Measurements from ENCODE around the gene PAX7.

Gene PAX7

GRCh38 chr1:18634276-18634675 lies 3.6 kb downstream of the PAX7 start:
- no peak for DNase-seq (ENCODE audit: low spot score)
- TF ChIP-seq, protein P1, sequence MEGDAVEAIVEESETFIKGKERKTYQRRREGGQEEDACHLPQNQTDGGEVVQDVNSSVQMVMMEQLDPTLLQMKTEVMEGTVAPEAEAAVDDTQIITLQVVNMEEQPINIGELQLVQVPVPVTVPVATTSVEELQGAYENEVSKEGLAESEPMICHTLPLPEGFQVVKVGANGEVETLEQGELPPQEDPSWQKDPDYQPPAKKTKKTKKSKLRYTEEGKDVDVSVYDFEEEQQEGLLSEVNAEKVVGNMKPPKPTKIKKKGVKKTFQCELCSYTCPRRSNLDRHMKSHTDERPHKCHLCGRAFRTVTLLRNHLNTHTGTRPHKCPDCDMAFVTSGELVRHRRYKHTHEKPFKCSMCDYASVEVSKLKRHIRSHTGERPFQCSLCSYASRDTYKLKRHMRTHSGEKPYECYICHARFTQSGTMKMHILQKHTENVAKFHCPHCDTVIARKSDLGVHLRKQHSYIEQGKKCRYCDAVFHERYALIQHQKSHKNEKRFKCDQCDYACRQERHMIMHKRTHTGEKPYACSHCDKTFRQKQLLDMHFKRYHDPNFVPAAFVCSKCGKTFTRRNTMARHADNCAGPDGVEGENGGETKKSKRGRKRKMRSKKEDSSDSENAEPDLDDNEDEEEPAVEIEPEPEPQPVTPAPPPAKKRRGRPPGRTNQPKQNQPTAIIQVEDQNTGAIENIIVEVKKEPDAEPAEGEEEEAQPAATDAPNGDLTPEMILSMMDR (IDR thresholded peaks at IDR 0.05; ENCODE audit: extremely low read depth, missing control alignments) = no peak

DNA sequence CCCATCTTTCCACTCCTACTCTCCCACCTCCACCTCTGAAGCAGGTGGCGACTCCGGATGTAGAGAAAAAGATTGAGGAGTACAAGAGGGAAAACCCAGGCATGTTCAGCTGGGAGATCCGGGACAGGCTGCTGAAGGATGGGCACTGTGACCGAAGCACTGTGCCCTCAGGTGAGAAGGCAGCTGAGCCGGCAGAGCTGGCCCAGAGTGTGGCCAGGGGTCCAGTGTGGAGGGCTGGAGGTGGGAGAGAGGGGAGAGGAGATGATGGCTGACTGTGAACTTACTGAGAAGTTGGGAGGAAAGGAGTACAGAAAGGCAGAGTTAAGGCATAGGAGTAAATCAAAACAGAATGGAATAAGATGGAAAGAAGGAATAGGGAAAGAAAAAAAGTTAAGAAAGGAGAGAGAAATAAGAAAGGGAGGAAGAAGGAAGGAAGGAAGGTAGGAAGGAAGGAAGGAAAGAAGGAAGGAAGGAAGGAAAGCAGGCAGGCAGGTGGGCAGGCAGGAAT lies 4.5 kb downstream of the PAX7 start:
- TF ChIP-seq, protein P1 (IDR thresholded peaks at IDR 0.05; ENCODE audit: extremely low read depth, missing control alignments) = no peak
- DNase-seq (ENCODE audit: low spot score) = no peak

GRCh38 chr1:18635891-18636595 lies 5.4 kb downstream of the PAX7 start:
- TF ChIP-seq, protein P1 (IDR thresholded peaks at IDR 0.05; ENCODE audit: extremely low read depth, missing control alignments) = no peak
- DNase-seq (ENCODE audit: low spot score) = peak; percentile 26

GRCh38 chr1:18636596-18637508 lies 6.2 kb downstream of the PAX7 start:
- DNase-seq (ENCODE audit: low spot score) = peak; percentile 20
- TF ChIP-seq, protein P1 (IDR thresholded peaks at IDR 0.05; ENCODE audit: extremely low read depth, missing control alignments) = no peak

- peak; percentile 22 for DNase-seq (ENCODE audit: low spot score)
- TF ChIP-seq, protein P1 (IDR thresholded peaks at IDR 0.05; ENCODE audit: extremely low read depth, missing control alignments) = no peak
Measured at GRCh38 chr1:18637511-18637960, 6.9 kb downstream of the PAX7 start.

DNA sequence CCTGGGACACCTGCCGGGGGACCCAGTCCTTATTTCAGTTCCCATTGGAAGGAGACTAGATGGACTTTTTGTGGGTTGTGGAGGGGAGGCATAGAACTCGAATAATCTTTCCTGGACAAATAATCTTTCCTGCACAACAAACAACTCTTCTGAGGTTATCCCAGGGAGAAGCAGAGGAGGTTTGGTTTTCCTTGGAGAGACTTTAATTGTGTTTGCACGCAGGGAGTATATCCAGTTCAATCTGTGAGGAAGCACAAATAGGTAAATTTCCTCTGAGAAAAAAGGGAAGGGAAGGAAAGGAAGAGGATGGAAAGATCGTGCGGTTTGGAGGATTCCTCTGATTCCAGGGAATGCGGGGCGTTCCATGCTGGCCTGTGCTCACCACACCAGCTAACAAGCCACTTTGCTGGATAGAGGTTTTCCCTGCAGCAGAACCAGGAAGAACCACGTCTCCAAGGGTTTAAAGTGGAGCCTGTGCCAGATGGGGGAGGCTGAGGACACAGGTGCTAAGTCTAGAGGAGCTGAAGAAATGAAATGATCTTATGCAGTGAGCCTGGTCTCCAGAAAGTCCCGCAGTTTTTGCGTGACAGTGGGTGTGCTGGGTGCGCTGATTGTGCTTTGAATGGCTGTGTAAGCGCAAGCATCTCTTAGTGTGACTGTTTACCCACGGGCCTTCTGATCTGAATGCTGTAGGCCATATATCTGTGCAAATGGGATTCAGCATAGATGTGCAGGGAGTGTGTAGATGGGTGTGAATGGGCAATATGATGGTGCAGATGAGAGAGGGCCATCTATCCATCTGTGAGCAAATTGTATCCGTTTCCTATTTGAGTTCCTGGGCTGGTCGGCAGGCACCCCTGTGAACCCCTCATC lies 7.6 kb downstream of the PAX7 start:
- peak; percentile 26 for DNase-seq (ENCODE audit: low spot score)
- TF ChIP-seq, protein P1 (IDR thresholded peaks at IDR 0.05; ENCODE audit: extremely low read depth, missing control alignments) = no peak

All from GM20000 (cell line).